Erythroblast (primary cell): ENCODE data around the gene CDT1.

Source experiments
- GATA1 ChIP-seq: IDR thresholded peaks from 2 replicates; pipeline ENCODE4 v1.6.1; 2011; ENCODE audit warnings: low read depth, mild to moderate bottlenecking, control low read depth, low read length, moderate library complexity
- POLR2A ChIP-seq: IDR thresholded peaks from 2 replicates; pipeline ENCODE4 v1.6.1; 2011; ENCODE audit warnings: mild to moderate bottlenecking, low read length

GRCh38 chr16:88853325-88853941 is 49.8 kb downstream of the CDT1 start:
- TF ChIP-seq POLR2A (no peak), GATA1 (no peak)
